Limb (tissue), 2 donors: ENCODE measurements around the gene WFDC1.

Experiments used
- DNase-seq, 2 donors: peaks; one replicate each; pipeline ENCODE4 v3.0.0-alpha.2; 2016; ENCODE audit errors: extremely low spot score in 2 of 2

The WFDC1 gene

GRCh38 chr16:84378099-84378498, 83.4 kb downstream of the WFDC1 start:
- DNase-seq: no peak

- no peak for DNase-seq
These were observed 83.9 kb downstream of the WFDC1 start for GRCh38 chr16:84378567-84378966.

GRCh38 chr16:84379008-84379708, 84.5 kb downstream of the WFDC1 start:
- DNase-seq: no peak
